Measurements from ENCODE around the gene APOA4.

GRCh38 chr11:116837231-116838091, 14.4 kb upstream of the APOA4 start, which contains the start of gene APOA1:
- TF ChIP-seq CTCF (IDR thresholded peaks at IDR 0.05) (no peak), POLR2A (IDR thresholded peaks at IDR 0.05) (no peak)
